HFFc6 (cell line): ENCODE results near the gene DUOX2. TPM values are rescaled to one million over a fixed set of nuclear protein-coding genes. Genes with fewer than 3 reads are reported as not detected.

Experiments
- DNase-seq: peaks from one replicate; pipeline ENCODE4 v3.0.0-alpha.2; 2018
- H3K27ac Mint-ChIP-seq: 2 replicates; pipeline ENCODE4 v1.8.0; 2020; ENCODE audit warnings: mild to moderate bottlenecking, mixed read lengths
- H3K27me3 Mint-ChIP-seq: 2 replicates; pipeline ENCODE4 v1.8.0; 2021; ENCODE audit warnings: mild to moderate bottlenecking, moderate library complexity, mixed read lengths; ENCODE audit not compliant: insufficient read depth
- H3K36me3 Mint-ChIP-seq: 2 replicates; pipeline ENCODE4 v1.8.0; 2021; ENCODE audit warnings: low read depth, mixed read lengths
- H3K4me1 Mint-ChIP-seq: 2 replicates; pipeline ENCODE4 v1.8.0; 2020; ENCODE audit warnings: low read depth, mixed read lengths
- H3K4me3 Mint-ChIP-seq: 2 replicates; pipeline ENCODE4 v1.8.0; 2020; ENCODE audit warnings: mild to moderate bottlenecking, moderate library complexity, mixed read lengths
- H3K9me3 Mint-ChIP-seq: 2 replicates; pipeline ENCODE4 v1.8.0; 2020; ENCODE audit warnings: mild to moderate bottlenecking, mixed read lengths
- CTCF ChIP-seq: fragments of 200-600 bp; sonication (generic); IDR thresholded peaks from 2 replicates; pipeline ENCODE4 v1.5.0; 2021; ENCODE audit warnings: antibody characterized with exemption, mild to moderate bottlenecking
- total RNA-seq, 6 experiments: library from RNA; stranded (reverse); fragmentation: NEBNext Ultra II Directional; extraction: Animal tissue kit (Norgen Biotek cat#: 25700); gene quantifications; 2 replicates in 1 of 6; 3 replicates in 5 of 6; pipeline ENCODE4 v1.2.3, GENCODE V29; 2021

DUOX2 gene
- total RNA-seq, 6 experiments from 2014 or later, result not detected

- Mint-ChIP-seq H3K4me3 (no peak overlapping the region), H3K4me1 (no peaks in the 10 kb centered on the region), H3K27ac (no peak overlapping the region), H3K36me3 (no peaks in the 10 kb centered on the region), H3K9me3 (no peaks in the 10 kb centered on the region), H3K27me3 (peaks cover 47% of the 10 kb centered on the region)
- no peak for TF ChIP-seq CTCF
- no peak for DNase-seq
Measured at GRCh38 chr15:45100884-45101625, 12.9 kb downstream of the DUOX2 start.

- Mint-ChIP-seq H3K9me3 (no peaks in the 10 kb centered on the region), H3K36me3 (no peaks in the 10 kb centered on the region), H3K4me1 (no peaks in the 10 kb centered on the region), H3K27me3 (peaks cover 45% of the 10 kb centered on the region), H3K4me3 (no peak overlapping the region), H3K27ac (no peak overlapping the region)
- no peak for DNase-seq
- TF ChIP-seq CTCF, result no peak
Measured at GRCh38 chr15:45099549-45100165, 14.3 kb downstream of the DUOX2 start.

GRCh38 chr15:45097466-45097865 lies 16.5 kb downstream of the DUOX2 start:
- H3K27ac Mint-ChIP-seq, result no peak overlapping the region
- DNase-seq, result no peak
- no peaks in the 10 kb centered on the region for H3K4me1 Mint-ChIP-seq
- no peaks in the 10 kb centered on the region for H3K36me3 Mint-ChIP-seq
- H3K4me3 Mint-ChIP-seq, result no peak overlapping the region
- no peaks in the 10 kb centered on the region for H3K9me3 Mint-ChIP-seq
- no peak for TF ChIP-seq CTCF
- peaks cover 38% of the 10 kb centered on the region for H3K27me3 Mint-ChIP-seq

GRCh38 chr15:45095661-45096060 lies 18.3 kb downstream of the DUOX2 start:
- no peak for TF ChIP-seq CTCF
- Mint-ChIP-seq H3K27me3 (peaks cover 40% of the 10 kb centered on the region), H3K27ac (no peak overlapping the region), H3K4me3 (no peak overlapping the region), H3K36me3 (no peaks in the 10 kb centered on the region), H3K4me1 (peaks cover 9% of the 10 kb centered on the region), H3K9me3 (no peaks in the 10 kb centered on the region)
- DNase-seq, result no peak

- peaks cover 9% of the 10 kb centered on the region for H3K4me1 Mint-ChIP-seq
- H3K4me3 Mint-ChIP-seq, result no peak overlapping the region
- no peaks in the 10 kb centered on the region for H3K9me3 Mint-ChIP-seq
- H3K27me3 Mint-ChIP-seq, result peaks cover 37% of the 10 kb centered on the region
- H3K36me3 Mint-ChIP-seq, result no peaks in the 10 kb centered on the region
- no peak for DNase-seq
- H3K27ac Mint-ChIP-seq, result no peak overlapping the region
- no peak for TF ChIP-seq CTCF
Measured at GRCh38 chr15:45094358-45094730, 19.6 kb downstream of the DUOX2 start.
